ENCODE data around the gene WWC2.

Gene WWC2

GRCh38 chr4:183364025-183364424, 265.0 kb downstream of the WWC2 start:
- H2AFZ ChIP-seq (ENCODE audit: low read depth, low read length, severe bottlenecking) = no peak overlapping the region
- no peak overlapping the region for H3K9ac ChIP-seq (ENCODE audit: low read length)
- no peaks in the 10 kb centered on the region for H3K9me3 ChIP-seq (ENCODE audit: insufficient read depth, low read length)
- TF ChIP-seq EZH2phosphoT487 (conservative IDR thresholded peaks at IDR 0.05; ENCODE audit: low read length) (no peak), CTCF (IDR thresholded peaks at IDR 0.05; ENCODE audit: insufficient read depth, low read length, poor library complexity, severe bottlenecking) (no peak)
- no peak overlapping the region for H3K4me3 ChIP-seq (ENCODE audit: insufficient read depth, low read length, poor library complexity, severe bottlenecking)
- no peaks in the 10 kb centered on the region for H4K20me1 ChIP-seq (ENCODE audit: low read depth, low read length)
- H3F3A ChIP-seq (ENCODE audit: insufficient read depth) = no peaks in the 10 kb centered on the region
- H3K27ac ChIP-seq (ENCODE audit: low read depth, low read length) = no peak overlapping the region
- H3K9me2 ChIP-seq (replicated peaks; ENCODE audit: insufficient read depth, low read length) = no peaks in the 10 kb centered on the region
- no peak overlapping the region for H3K4me2 ChIP-seq (ENCODE audit: low read depth, low read length, poor library complexity, severe bottlenecking)
- no peaks in the 10 kb centered on the region for H3K27me3 ChIP-seq (ENCODE audit: low read length)
- H3K36me3 ChIP-seq (ENCODE audit: low read length) = no peaks in the 10 kb centered on the region
- no peaks in the 10 kb centered on the region for H3K79me2 ChIP-seq (ENCODE audit: insufficient read depth, low read length)

- H2AFZ ChIP-seq (ENCODE audit: low read depth, low read length, severe bottlenecking) = no peak overlapping the region
- no peaks in the 10 kb centered on the region for H4K20me1 ChIP-seq (ENCODE audit: low read depth, low read length)
- H3K27ac ChIP-seq (ENCODE audit: low read depth, low read length) = no peak overlapping the region
- no peak overlapping the region for H3K9ac ChIP-seq (ENCODE audit: low read length)
- H3K4me2 ChIP-seq (ENCODE audit: low read depth, low read length, poor library complexity, severe bottlenecking) = no peak overlapping the region
- no peaks in the 10 kb centered on the region for H3K79me2 ChIP-seq (ENCODE audit: insufficient read depth, low read length)
- no peaks in the 10 kb centered on the region for H3K36me3 ChIP-seq (ENCODE audit: low read length)
- no peaks in the 10 kb centered on the region for H3K9me2 ChIP-seq (replicated peaks; ENCODE audit: insufficient read depth, low read length)
- no peaks in the 10 kb centered on the region for H3K9me3 ChIP-seq (ENCODE audit: insufficient read depth, low read length)
- no peaks in the 10 kb centered on the region for H3F3A ChIP-seq (ENCODE audit: insufficient read depth)
- no peak overlapping the region for H3K4me3 ChIP-seq (ENCODE audit: insufficient read depth, low read length, poor library complexity, severe bottlenecking)
- no peaks in the 10 kb centered on the region for H3K27me3 ChIP-seq (ENCODE audit: low read length)
- TF ChIP-seq EZH2phosphoT487 (conservative IDR thresholded peaks at IDR 0.05; ENCODE audit: low read length) (no peak), CTCF (IDR thresholded peaks at IDR 0.05; ENCODE audit: insufficient read depth, low read length, poor library complexity, severe bottlenecking) (no peak)
These were observed 267.3 kb downstream of the WWC2 start for GRCh38 chr4:183366206-183366835.

GRCh38 chr4:183369073-183369472, 270.0 kb downstream of the WWC2 start:
- H3K9me2 ChIP-seq (replicated peaks; ENCODE audit: insufficient read depth, low read length) = no peaks in the 10 kb centered on the region
- H3K9me3 ChIP-seq (ENCODE audit: insufficient read depth, low read length) = no peaks in the 10 kb centered on the region
- no peaks in the 10 kb centered on the region for H3K79me2 ChIP-seq (ENCODE audit: insufficient read depth, low read length)
- no peak for TF ChIP-seq EZH2phosphoT487 (conservative IDR thresholded peaks at IDR 0.05; ENCODE audit: low read length)
- TF ChIP-seq CTCF (IDR thresholded peaks at IDR 0.05; ENCODE audit: insufficient read depth, low read length, poor library complexity, severe bottlenecking) = no peak
- H3F3A ChIP-seq (ENCODE audit: insufficient read depth) = no peaks in the 10 kb centered on the region
- H3K27ac ChIP-seq (ENCODE audit: low read depth, low read length) = no peak overlapping the region
- no peaks in the 10 kb centered on the region for H3K27me3 ChIP-seq (ENCODE audit: low read length)
- H3K9ac ChIP-seq (ENCODE audit: low read length) = no peak overlapping the region
- no peak overlapping the region for H3K4me2 ChIP-seq (ENCODE audit: low read depth, low read length, poor library complexity, severe bottlenecking)
- H2AFZ ChIP-seq (ENCODE audit: low read depth, low read length, severe bottlenecking) = no peak overlapping the region
- H3K4me3 ChIP-seq (ENCODE audit: insufficient read depth, low read length, poor library complexity, severe bottlenecking) = no peak overlapping the region
- H4K20me1 ChIP-seq (ENCODE audit: low read depth, low read length) = no peaks in the 10 kb centered on the region
- H3K36me3 ChIP-seq (ENCODE audit: low read length) = no peaks in the 10 kb centered on the region
